ENCODE data around the gene ABHD12B.
A peak's percentile ranks its signal among the peaks of the same experiment; 100 is the strongest.
"Not testable (repeated sequence)": the region's sequence is repeated elsewhere in the genome, so short reads cannot be mapped to it uniquely, and the experiment has no call there.

Gene ABHD12B

GRCh38 chr14:50897005-50897404 is 25.2 kb downstream of the ABHD12B start:
- not testable (repeated sequence) for DNase-seq (ENCODE audit: low spot score)

- no peak for DNase-seq (ENCODE audit: low spot score)
These were observed 25.9 kb downstream of the ABHD12B start for GRCh38 chr14:50897658-50898175.

- no peak for DNase-seq (ENCODE audit: low spot score)
These were observed 29.5 kb downstream of the ABHD12B start for GRCh38 chr14:50901361-50901760.

- no peak for DNase-seq (ENCODE audit: low spot score)
These were observed 32.9 kb downstream of the ABHD12B start for GRCh38 chr14:50904719-50905118.

GRCh38 chr14:50906326-50907065 is 34.6 kb downstream of the ABHD12B start:
- peak; percentile 69 for DNase-seq (ENCODE audit: low spot score)

GRCh38 chr14:50910495-50911420 is 38.9 kb downstream of the ABHD12B start:
- DNase-seq (ENCODE audit: low spot score): no peak

- DNase-seq (ENCODE audit: low spot score): no peak
These were observed 45.6 kb downstream of the ABHD12B start for GRCh38 chr14:50917449-50917848.

- not testable (repeated sequence) for DNase-seq (ENCODE audit: low spot score)
These were observed 47.7 kb downstream of the ABHD12B start for GRCh38 chr14:50919524-50919923.

GRCh38 chr14:50920482-50921230 is 48.8 kb downstream of the ABHD12B start:
- DNase-seq (ENCODE audit: low spot score): no peak

GRCh38 chr14:50922803-50923202 is 51.0 kb downstream of the ABHD12B start:
- no peak for DNase-seq (ENCODE audit: low spot score)

- no peak for DNase-seq (ENCODE audit: low spot score)
These were observed 52.4 kb downstream of the ABHD12B start for GRCh38 chr14:50924236-50924635.

- DNase-seq (ENCODE audit: low spot score): no peak
These were observed 53.0 kb downstream of the ABHD12B start for GRCh38 chr14:50924843-50925242.

- DNase-seq (ENCODE audit: low spot score): no peak
These were observed 55.1 kb downstream of the ABHD12B start for GRCh38 chr14:50926851-50927386.

GRCh38 chr14:50928002-50928635 is 56.3 kb downstream of the ABHD12B start:
- peak; percentile 31 for DNase-seq (ENCODE audit: low spot score)

GRCh38 chr14:50929506-50929905 is 57.7 kb downstream of the ABHD12B start:
- DNase-seq (ENCODE audit: low spot score): no peak

GRCh38 chr14:50931559-50931958 is 59.7 kb downstream of the ABHD12B start:
- no peak for DNase-seq (ENCODE audit: low spot score)

- DNase-seq (ENCODE audit: low spot score): no peak
These were observed 60.3 kb downstream of the ABHD12B start for GRCh38 chr14:50932156-50932555.

- DNase-seq (ENCODE audit: low spot score): no peak
These were observed 61.0 kb downstream of the ABHD12B start for GRCh38 chr14:50932592-50933495.

- no peak for DNase-seq (ENCODE audit: low spot score)
These were observed 63.5 kb downstream of the ABHD12B start for GRCh38 chr14:50935126-50936015.

All from globus pallidus (tissue), 1 donor.